Stimulated activated memory B cell treated with anti-CD40 and anti-IgM and Interleukin-4, amounts not matched to agents 10 μg/mL and 1 μg/mL and 100 μg/mL, for 72 hours (primary cell): ENCODE data around the gene TIGIT.
A peak's percentile ranks its signal among the peaks of the same experiment; 100 is the strongest.

Source experiments
- ATAC-seq: fragments of 150-1000 bp; cut with Tn5 transposase; 2 replicates; pipeline ENCODE4 v1.10.0; 2021
- H3K27ac Mint-ChIP-seq: one replicate; pipeline ENCODE4 v1.8.0; 2022; ENCODE audit warnings: mild to moderate bottlenecking, mixed read lengths
- H3K27me3 Mint-ChIP-seq: one replicate; pipeline ENCODE4 v1.8.0; 2022; ENCODE audit warnings: mixed read lengths
- H3K36me3 Mint-ChIP-seq: one replicate; pipeline ENCODE4 v1.8.0; 2022; ENCODE audit warnings: mixed read lengths
- H3K4me1 Mint-ChIP-seq: one replicate; pipeline ENCODE4 v1.8.0; 2022; ENCODE audit warnings: mixed read lengths
- H3K4me3 Mint-ChIP-seq: one replicate; pipeline ENCODE4 v1.8.0; 2022; ENCODE audit warnings: mild to moderate bottlenecking, moderate library complexity, mixed read lengths
- H3K9me3 Mint-ChIP-seq: one replicate; pipeline ENCODE4 v1.8.0; 2022; ENCODE audit warnings: mixed read lengths

The TIGIT gene

DNA sequence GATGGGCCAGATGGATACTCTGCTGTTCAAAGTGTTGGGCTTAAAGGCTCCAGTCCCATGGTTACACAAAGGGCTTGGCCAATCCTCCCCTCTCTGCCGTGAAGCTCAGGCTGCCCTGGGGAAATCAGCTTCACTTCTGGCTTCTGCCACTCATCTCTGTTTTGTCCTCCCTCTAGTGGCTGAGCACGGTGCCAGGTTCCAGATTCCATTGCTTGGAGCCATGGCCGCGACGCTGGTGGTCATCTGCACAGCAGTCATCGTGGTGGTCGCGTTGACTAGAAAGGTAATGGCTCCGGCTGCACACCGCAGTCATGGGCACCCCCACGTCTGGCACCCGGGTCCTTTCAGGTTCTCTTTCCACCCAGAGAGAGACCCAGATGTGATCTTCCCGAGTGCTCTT lies 5.6 kb downstream of the TIGIT start:
- H3K27me3 Mint-ChIP-seq: no peaks in the 10 kb centered on the region
- H3K27ac Mint-ChIP-seq: peak overlapping the region; percentile 80
- H3K4me1 Mint-ChIP-seq: peaks cover 55% of the 10 kb centered on the region
- H3K9me3 Mint-ChIP-seq: no peaks in the 10 kb centered on the region
- peaks cover 11% of the 10 kb centered on the region for H3K36me3 Mint-ChIP-seq
- peak; percentile 52 for ATAC-seq
- H3K4me3 Mint-ChIP-seq: no peak overlapping the region

DNA sequence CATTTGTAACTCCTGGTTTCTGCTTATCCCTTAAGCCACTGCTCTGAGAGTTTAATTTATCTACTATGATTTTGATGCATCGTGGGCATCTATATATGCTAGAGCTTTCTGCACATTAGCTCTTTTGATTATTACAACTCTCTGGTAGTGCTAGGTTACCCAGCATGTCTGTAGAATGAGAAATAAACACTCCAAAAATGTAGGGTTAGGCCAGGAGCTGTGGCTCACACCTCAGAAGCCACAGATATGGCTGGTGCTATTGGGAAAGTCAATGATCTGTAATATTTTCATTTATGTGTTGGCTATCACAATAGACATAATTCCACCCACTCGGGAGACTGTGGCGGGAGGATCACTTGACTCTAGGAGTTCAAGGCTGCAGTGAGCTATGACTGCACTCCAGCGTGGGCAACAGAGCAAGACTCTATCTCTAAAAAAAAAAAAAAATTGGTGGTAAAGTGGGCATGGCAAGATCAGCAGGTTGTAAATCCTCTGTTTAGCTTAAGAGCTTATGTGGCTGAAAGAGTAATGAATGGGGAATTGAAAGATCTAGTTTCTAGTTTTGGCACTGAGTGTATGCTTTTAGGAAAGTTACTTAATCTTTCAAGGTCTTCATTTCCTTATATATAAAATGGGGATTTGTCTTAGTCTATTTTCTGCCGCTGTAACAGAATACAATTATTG lies 6.3 kb downstream of the TIGIT start:
- Mint-ChIP-seq H3K9me3 (no peaks in the 10 kb centered on the region), H3K4me1 (peaks cover 51% of the 10 kb centered on the region), H3K4me3 (peak overlapping the region; percentile 11), H3K36me3 (peaks cover 11% of the 10 kb centered on the region), H3K27me3 (no peaks in the 10 kb centered on the region), H3K27ac (peak overlapping the region; percentile 80)
- peak; percentile 89 for ATAC-seq

DNA sequence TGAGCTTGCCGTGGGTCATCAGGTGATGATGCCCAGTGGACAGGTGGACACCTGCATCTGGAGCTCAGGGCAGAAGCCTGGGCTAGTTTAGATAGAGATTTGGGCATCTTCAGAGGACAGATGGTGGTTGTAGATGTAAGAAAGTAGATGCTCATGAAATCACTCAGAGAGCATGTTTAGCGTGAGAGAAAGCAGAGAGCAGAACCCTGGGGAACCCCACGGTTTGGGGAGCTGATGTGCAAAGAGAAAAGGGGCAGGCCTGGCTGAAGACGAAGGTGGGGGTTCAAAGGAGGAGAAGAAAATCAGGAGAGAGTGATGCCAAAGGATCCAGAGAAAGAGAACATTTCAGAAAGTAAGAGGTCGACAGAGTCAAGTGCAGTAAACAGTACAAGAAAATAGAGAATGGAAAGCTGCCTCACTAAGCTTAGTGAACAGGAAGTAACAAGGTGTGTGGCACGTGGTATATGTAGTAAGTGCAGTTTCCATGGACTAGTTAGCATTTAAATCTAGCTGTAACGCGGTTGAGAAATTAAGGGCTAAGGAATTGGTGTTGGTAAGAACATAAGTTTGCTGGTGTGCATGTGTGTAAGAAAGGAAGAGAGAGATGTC lies 13.5 kb downstream of the TIGIT start:
- Mint-ChIP-seq H3K36me3 (peaks cover 30% of the 10 kb centered on the region), H3K4me3 (peak overlapping the region; percentile 72), H3K27me3 (no peaks in the 10 kb centered on the region), H3K27ac (peak overlapping the region; percentile 98), H3K9me3 (no peaks in the 10 kb centered on the region), H3K4me1 (peaks cover 56% of the 10 kb centered on the region)
- peak; percentile 87 for ATAC-seq

DNA sequence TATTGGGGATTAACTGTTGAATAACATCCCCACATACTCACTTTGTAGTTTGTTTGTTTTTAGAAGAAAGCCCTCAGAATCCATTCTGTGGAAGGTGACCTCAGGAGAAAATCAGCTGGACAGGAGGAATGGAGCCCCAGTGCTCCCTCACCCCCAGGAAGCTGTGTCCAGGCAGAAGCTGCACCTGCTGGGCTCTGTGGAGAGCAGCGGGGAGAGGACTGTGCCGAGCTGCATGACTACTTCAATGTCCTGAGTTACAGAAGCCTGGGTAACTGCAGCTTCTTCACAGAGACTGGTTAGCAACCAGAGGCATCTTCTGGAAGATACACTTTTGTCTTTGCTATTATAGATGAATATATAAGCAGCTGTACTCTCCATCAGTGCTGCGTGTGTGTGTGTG lies 14.0 kb downstream of the TIGIT start:
- Mint-ChIP-seq H3K4me1 (peaks cover 56% of the 10 kb centered on the region), H3K27ac (peak overlapping the region; percentile 98), H3K27me3 (no peaks in the 10 kb centered on the region), H3K9me3 (no peaks in the 10 kb centered on the region), H3K36me3 (peaks cover 30% of the 10 kb centered on the region), H3K4me3 (peak overlapping the region; percentile 72)
- ATAC-seq: peak; percentile 27

DNA sequence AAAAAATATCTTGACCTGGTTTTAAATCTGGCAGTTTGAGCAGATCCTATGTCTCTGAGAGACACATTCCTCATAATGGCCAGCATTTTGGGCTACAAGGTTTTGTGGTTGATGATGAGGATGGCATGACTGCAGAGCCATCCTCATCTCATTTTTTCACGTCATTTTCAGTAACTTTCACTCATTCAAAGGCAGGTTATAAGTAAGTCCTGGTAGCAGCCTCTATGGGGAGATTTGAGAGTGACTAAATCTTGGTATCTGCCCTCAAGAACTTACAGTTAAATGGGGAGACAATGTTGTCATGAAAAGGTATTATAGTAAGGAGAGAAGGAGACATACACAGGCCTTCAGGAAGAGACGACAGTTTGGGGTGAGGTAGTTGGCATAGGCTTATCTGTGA lies 14.5 kb downstream of the TIGIT start:
- H3K4me1 Mint-ChIP-seq: peaks cover 58% of the 10 kb centered on the region
- H3K9me3 Mint-ChIP-seq: no peaks in the 10 kb centered on the region
- H3K27me3 Mint-ChIP-seq: no peaks in the 10 kb centered on the region
- no peak for ATAC-seq
- H3K27ac Mint-ChIP-seq: peak overlapping the region; percentile 98
- H3K4me3 Mint-ChIP-seq: peak overlapping the region; percentile 72
- peaks cover 32% of the 10 kb centered on the region for H3K36me3 Mint-ChIP-seq

DNA sequence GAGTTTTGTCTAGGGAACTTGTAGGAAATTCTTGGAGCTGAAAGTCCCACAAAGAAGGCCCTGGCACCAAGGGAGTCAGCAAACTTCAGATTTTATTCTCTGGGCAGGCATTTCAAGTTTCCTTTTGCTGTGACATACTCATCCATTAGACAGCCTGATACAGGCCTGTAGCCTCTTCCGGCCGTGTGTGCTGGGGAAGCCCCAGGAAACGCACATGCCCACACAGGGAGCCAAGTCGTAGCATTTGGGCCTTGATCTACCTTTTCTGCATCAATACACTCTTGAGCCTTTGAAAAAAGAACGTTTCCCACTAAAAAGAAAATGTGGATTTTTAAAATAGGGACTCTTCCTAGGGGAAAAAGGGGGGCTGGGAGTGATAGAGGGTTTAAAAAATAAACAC lies 15.0 kb downstream of the TIGIT start:
- H3K4me1 Mint-ChIP-seq: peaks cover 62% of the 10 kb centered on the region
- no peaks in the 10 kb centered on the region for H3K9me3 Mint-ChIP-seq
- H3K4me3 Mint-ChIP-seq: peak overlapping the region; percentile 72
- peaks cover 37% of the 10 kb centered on the region for H3K36me3 Mint-ChIP-seq
- H3K27ac Mint-ChIP-seq: peak overlapping the region; percentile 98
- peak; percentile 92 for ATAC-seq
- H3K27me3 Mint-ChIP-seq: no peaks in the 10 kb centered on the region

DNA sequence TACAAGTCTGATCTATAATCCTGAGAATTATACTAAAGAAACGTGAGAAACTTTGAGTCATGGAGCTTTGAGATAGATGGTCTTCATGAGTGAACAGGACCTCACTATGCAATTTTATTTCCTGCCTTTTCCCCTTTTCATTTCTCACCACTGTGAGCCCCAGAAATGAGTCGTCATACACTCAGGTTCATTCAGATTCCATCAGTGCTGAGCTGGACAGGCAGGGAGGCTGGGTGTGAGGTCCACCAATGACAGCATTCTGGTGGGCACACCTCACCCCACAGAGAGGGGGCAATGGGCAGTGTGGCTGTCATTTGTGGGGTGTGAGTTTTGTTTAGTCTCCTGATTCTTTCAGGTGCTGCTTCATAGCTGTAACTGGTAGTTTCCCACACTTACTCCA lies 16.9 kb downstream of the TIGIT start:
- Mint-ChIP-seq H3K4me1 (peaks cover 59% of the 10 kb centered on the region), H3K4me3 (no peak overlapping the region)

DNA sequence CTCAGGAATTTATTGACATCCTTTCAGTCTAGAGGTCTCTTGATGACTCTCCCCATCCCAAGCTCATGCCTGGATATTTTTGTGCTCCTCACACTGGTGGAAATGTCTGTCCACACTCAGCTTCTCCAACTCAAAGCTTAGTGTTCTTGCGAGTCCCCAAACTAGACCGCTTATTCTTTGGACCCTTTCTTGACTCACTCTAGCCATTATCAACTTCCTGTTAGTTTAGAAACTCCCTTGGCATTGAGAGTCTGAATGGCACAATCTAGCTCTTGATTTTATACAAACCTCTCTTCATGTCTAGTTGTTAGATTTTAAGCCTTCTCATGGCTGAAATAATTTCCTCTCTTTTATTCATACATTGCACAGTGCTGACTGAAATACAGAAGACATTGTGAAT lies 19.6 kb downstream of the TIGIT start:
- Mint-ChIP-seq H3K4me3 (no peak overlapping the region), H3K27ac (peak overlapping the region; percentile 70), H3K27me3 (no peaks in the 10 kb centered on the region), H3K36me3 (peaks cover 39% of the 10 kb centered on the region), H3K4me1 (peaks cover 47% of the 10 kb centered on the region), H3K9me3 (no peaks in the 10 kb centered on the region)
- ATAC-seq: no peak

More for the DNA sequence above, 16.9 kb downstream of the TIGIT start:
- H3K27ac Mint-ChIP-seq: peak overlapping the region; percentile 98
- H3K9me3 Mint-ChIP-seq: no peaks in the 10 kb centered on the region
- H3K36me3 Mint-ChIP-seq: peaks cover 37% of the 10 kb centered on the region
- ATAC-seq: no peak
- H3K27me3 Mint-ChIP-seq: no peaks in the 10 kb centered on the region

DNA sequence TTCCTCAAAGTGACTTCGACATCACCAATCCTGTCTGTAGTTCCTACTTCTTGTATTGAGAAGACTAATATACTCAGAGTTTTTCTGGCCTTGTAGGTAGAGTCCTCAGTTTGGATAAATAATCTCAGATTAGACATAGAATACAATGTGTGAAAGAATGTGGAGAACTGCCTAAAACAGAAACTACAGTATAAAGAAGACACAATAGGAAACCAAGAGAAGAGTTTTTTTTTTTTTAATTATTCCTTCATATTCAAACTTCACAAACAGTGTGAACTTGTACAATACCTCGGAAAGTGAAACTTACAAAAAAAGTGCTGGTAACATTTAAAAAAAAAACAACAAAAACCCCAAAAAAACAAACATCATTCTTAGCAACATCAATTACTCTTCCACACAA lies 20.5 kb downstream of the TIGIT start:
- Mint-ChIP-seq H3K4me1 (peaks cover 43% of the 10 kb centered on the region), H3K27ac (peak overlapping the region; percentile 70), H3K36me3 (peaks cover 33% of the 10 kb centered on the region), H3K9me3 (no peaks in the 10 kb centered on the region), H3K27me3 (no peaks in the 10 kb centered on the region), H3K4me3 (no peak overlapping the region)
- ATAC-seq: no peak

DNA sequence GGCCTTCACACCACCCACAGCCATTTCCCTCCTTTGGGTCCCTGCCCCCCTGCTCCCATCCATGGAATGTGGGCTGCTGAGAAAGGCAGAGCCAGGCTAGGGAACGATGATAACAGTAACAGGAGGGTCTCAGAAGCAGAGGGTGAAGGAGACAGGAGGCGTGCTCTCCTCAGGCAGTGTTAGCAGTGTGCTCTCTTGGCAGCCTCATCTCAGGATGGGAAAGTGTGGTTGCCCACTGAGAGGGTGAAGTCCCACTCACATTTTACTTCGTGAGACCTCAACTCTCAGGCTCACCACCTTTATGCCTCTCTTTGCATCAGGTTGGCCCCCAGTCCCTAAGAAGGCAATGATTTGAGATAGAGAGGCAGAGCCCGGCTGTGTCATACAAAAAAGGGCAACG lies 24.5 kb downstream of the TIGIT start:
- no peaks in the 10 kb centered on the region for H3K27me3 Mint-ChIP-seq
- peaks cover 53% of the 10 kb centered on the region for H3K4me1 Mint-ChIP-seq
- no peaks in the 10 kb centered on the region for H3K9me3 Mint-ChIP-seq
- H3K4me3 Mint-ChIP-seq: no peak overlapping the region
- peak overlapping the region; percentile 21 for H3K27ac Mint-ChIP-seq
- peaks cover 34% of the 10 kb centered on the region for H3K36me3 Mint-ChIP-seq
- no peak for ATAC-seq

DNA sequence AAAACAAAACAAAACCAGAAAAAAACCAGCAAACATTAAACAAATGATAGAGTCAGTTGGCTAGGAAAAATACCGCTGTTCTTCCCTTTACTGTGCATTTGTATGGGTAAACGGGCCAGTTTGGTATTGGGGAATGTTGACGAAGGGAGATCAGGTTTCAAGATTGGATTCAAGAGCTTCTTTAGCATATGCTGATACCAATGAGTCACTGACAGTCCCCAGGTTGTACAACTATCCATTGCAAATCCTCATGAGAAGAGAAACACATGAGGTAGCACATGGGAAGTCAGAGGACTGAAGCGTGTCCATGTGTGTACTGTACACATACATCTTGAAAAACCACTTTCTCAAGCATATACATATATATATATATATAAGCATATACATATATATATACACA lies 25.6 kb downstream of the TIGIT start:
- no peaks in the 10 kb centered on the region for H3K27me3 Mint-ChIP-seq
- ATAC-seq: no peak

DNA sequence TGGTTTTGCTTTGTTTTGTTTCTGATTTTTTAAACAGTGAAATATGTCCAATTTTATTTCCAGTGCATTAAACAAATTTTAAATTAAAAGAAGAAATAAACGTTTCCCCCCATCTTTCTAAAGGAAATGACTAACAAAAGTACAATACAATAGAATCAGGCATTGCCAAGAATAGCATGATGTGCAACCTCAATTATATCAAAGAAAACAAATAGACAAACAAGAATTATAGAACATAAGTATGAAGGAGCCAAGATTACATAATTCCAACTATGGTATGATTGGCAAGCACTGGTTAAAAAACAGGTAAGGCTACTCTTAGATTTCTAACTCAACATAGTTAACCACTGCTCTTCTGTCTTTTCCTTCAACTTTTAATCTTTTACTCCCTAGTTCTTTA lies 26.4 kb downstream of the TIGIT start:
- no peak for ATAC-seq
- peaks cover 63% of the 10 kb centered on the region for H3K4me1 Mint-ChIP-seq
- H3K4me3 Mint-ChIP-seq: no peak overlapping the region
- H3K9me3 Mint-ChIP-seq: no peaks in the 10 kb centered on the region
- no peak overlapping the region for H3K27ac Mint-ChIP-seq
- H3K36me3 Mint-ChIP-seq: peaks cover 22% of the 10 kb centered on the region
- no peaks in the 10 kb centered on the region for H3K27me3 Mint-ChIP-seq

More for the DNA sequence above, 25.6 kb downstream of the TIGIT start:
- Mint-ChIP-seq H3K4me1 (peaks cover 55% of the 10 kb centered on the region), H3K27ac (peak overlapping the region; percentile 21), H3K9me3 (no peaks in the 10 kb centered on the region), H3K4me3 (no peak overlapping the region), H3K36me3 (peaks cover 23% of the 10 kb centered on the region)

DNA sequence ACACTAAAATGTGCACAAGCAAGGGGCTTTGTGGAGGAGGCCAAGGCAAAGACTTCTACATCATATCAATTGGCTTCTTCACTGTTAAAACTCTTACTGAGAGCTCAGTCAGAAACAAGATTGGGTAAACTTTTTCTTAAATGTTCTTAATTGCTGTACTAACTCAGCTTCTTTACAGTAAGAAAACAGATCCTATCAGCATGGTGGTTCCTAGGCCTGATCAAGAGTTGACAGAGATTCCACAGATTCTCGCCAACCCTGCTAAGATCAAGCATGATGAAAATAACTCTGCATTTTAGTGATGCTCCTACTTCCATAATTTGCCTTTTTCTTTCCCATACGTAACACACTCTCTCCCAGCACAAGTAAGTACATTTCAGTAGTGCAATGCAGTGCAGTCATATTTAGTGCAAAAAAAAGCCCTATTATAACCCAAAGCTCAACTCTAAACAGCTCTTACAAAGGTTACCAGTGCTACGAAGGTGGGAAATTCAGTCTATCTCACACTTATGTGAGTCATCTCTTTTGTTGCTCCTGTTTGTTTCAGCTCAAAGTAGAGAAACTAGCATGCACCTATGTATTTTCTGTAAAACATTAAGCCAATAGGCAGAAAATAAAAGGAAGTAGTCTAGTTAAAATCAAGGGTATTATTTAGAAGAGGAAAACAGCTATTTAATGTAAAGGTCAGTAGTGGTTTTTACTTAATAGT lies 29.9 kb downstream of the TIGIT start:
- H3K27me3 Mint-ChIP-seq: no peaks in the 10 kb centered on the region
- no peaks in the 10 kb centered on the region for H3K9me3 Mint-ChIP-seq
- peak; percentile 75 for ATAC-seq
- peak overlapping the region; percentile 11 for H3K4me3 Mint-ChIP-seq
- peak overlapping the region; percentile 100 for H3K27ac Mint-ChIP-seq
- H3K4me1 Mint-ChIP-seq: peaks cover 83% of the 10 kb centered on the region
- peaks cover 21% of the 10 kb centered on the region for H3K36me3 Mint-ChIP-seq

DNA sequence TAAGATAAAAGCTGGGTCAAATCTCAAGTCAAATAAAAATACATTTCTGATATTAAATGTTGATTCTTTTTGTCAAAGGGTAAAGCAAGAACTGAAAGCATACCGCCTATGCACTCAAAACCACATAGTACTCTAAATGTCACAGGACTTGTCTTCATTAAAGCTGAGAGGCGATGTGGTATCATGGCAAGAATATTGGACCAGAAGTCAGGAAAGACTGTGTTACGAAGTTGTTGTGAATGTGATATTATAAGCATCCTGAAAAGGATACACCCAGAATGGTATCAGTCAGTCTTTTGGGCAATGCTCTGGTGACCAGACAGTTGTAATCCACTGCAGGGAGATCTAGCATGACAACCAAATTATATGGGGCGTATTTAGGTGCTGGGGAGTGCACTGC lies 33.8 kb downstream of the TIGIT start:
- Mint-ChIP-seq H3K4me1 (peaks cover 84% of the 10 kb centered on the region), H3K27me3 (no peaks in the 10 kb centered on the region), H3K27ac (peak overlapping the region; percentile 100), H3K9me3 (peaks cover 2% of the 10 kb centered on the region), H3K4me3 (peak overlapping the region; percentile 48), H3K36me3 (peaks cover 37% of the 10 kb centered on the region)
- ATAC-seq: peak; percentile 67

DNA sequence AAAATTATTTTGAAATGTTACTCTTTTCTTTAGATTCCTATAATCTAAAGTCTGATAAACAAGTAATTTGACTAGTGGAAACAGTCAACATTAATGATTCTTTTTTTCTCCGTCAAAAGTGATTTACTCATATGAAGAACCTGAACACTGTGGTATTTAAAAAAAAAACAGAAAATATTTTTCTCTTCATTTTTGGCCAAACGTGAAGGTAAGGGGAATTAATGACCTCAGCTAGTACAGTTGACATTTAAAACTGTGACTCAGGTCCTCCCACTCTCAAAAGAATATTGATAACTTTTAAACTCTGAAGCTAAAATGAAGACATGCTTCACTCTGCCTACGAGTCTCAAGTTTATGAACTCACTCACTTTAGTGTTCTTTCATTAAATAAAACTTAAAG lies 34.5 kb downstream of the TIGIT start:
- Mint-ChIP-seq H3K27ac (peak overlapping the region; percentile 100), H3K4me3 (peak overlapping the region; percentile 66), H3K36me3 (peaks cover 35% of the 10 kb centered on the region), H3K27me3 (no peaks in the 10 kb centered on the region), H3K9me3 (peaks cover 2% of the 10 kb centered on the region), H3K4me1 (peaks cover 85% of the 10 kb centered on the region)
- peak; percentile 68 for ATAC-seq
